GM21786 (cell line): ENCODE data around the gene ANKRD50.
A peak's percentile ranks its signal among the peaks of the same experiment; 100 is the strongest.

Experiments
- ATAC-seq: cut with Tn5 transposase; IDR thresholded peaks from one replicate; pipeline ENCODE4 v1.9.1; 2021; ENCODE audit not compliant: unreplicated experiment

Gene ANKRD50

DNA sequence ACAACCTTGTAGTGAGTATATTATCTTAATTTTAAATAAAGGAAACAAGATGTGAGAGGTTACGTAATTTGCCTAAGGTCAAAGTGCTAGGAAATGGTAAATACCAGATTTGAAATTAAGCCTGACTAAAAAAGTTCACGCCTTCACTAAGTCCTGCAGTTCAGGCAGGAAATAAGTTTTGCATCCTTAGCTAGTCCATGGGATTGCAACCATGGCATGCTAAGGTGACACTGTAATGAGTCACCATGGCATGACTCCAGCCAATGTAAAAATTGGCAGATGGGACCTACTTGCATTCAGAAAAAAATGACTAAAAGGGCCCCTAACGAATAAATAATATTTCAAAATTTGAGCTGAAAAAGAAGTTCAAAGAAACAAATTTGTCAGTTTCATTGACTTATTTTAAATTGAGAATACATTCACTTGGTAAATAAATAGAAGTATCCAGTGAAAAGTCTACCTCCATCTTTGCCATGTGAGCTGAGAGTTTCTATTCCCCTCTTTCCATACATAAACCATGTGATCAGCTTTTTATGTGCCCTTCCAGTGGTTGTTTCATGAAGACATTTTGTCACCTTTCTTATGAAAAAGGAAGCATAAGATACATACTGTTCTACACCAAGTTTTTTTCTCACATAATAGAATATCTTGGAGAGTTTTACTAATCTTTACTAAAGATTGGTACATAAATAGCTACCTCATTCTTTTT, 72.4 kb downstream of the ANKRD50 start:
- no peak for ATAC-seq

GRCh38 chr4:124637321-124637720, 75.2 kb downstream of the ANKRD50 start:
- ATAC-seq: no peak

- no peak for ATAC-seq
Measured at GRCh38 chr4:124636788-124637187, 75.7 kb downstream of the ANKRD50 start.

DNA sequence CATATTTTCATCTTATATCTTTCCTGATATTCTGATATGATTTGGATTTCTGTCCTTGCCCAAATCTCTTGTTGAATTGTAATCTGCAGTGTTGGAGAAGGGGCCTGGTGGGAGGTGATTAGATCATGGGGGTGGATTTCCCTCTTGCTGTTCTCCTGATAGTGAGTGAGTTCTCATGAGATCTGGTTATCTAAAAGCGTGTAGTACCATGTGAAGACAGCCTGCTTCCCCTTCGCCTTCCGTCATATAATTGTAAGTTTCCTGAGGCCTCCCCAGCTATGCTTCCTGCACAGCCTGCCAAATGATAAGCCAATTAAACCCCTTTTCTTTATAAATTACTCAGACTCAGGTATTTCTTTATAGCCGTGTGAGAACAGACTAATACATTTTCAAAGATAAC, 77.2 kb downstream of the ANKRD50 start:
- no peak for ATAC-seq

DNA sequence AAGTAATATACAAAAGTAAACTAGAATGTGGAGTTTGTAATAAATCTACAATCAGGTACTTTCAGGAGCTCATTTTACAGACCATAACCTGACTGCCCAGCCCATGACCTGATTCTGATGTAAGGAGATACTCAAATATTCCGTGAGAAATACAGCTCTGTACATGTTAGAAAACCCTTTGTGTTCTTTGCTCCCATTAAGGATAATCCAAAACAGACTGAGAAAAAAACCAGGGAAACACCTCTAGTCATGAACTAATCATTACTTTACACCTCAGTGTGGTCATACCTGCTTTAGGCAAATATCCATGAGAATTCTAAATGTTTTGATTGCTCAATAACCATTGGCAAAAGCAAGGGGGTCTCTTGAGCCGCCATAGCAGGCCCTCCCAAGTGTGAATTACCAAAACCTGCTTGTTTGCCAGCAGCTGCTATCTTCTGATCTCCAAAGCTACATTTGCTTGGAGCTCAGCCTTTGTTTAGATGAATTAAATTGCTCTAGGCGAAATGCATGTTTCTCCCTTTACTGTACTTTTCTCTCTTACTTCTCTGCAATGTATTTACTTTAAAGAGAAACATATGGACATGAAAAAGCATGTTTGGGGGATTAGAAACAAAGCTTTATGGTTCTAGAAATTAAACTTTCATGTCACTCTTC, 79.1 kb downstream of the ANKRD50 start:
- ATAC-seq: no peak

DNA sequence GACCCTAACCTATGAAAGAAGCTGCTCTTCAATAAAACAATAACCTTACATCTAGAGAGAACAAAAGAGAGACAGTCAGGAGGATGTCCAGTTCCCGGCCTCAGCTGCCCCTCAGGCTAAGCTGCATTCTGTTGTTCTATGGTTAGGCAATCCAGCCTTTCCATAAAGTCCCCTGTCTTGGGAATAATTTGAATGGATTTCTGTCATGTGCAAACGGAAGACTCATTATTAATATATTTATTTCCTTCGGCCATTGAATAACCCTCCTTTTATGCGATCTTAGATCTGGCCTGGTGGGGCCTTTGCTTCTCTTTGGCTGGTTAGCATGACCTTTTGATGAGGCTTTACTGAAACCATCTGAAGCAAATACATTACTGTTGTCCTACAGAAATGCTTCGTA, 80.1 kb downstream of the ANKRD50 start:
- no peak for ATAC-seq

- peak; percentile 97 for ATAC-seq
Measured at GRCh38 chr4:124631760-124632159, 80.8 kb downstream of the ANKRD50 start.

- no peak for ATAC-seq
Measured at GRCh38 chr4:124629681-124630080, 82.9 kb downstream of the ANKRD50 start.
